Caco-2 (cell line): ENCODE data around the gene CDK2AP2. TPM values are rescaled to one million over a fixed set of nuclear protein-coding genes. Genes with fewer than 3 reads are reported as not detected.
A peak's percentile ranks its signal among the peaks of the same experiment; 100 is the strongest.
"Not testable (repeated sequence)": the region's sequence is repeated elsewhere in the genome, so short reads cannot be mapped to it uniquely, and the experiment has no call there.

ENCODE experiments used
- Bru-seq: library from RNA; stranded (reverse); fragments of 400-500 nt; gene quantifications from one replicate; lab custom pipeline; 2021; lab: Mats Ljungman, UMichigan
- BruChase-seq, 2 experiments: library from RNA; stranded (reverse); fragments of 400-500 nt; gene quantifications; one replicate each; lab custom pipeline; 2021; lab: Mats Ljungman, UMichigan
- BruUV-seq: library from RNA; stranded (reverse); fragments of 400-500 nt; replicated peaks from 2 replicates; lab custom pipeline; 2021; lab: Mats Ljungman, UMichigan
- CTCF ChIA-PET: fragments of 300-600 bp; sonication (Branson Sonifier 250); formaldehyde crosslinking; loops from one replicate; lab custom pipeline; 2022; ENCODE audit warnings: antibody characterized with exemption; lab: Charles Lee
- POLR2A ChIA-PET: fragments of 300-600 bp; sonication (Branson Sonifier 250); formaldehyde crosslinking; loops from one replicate; lab custom pipeline; 2022; ENCODE audit warnings: antibody characterized with exemption; lab: Charles Lee
- DNase-seq, 2 experiments: peaks; one replicate each; pipeline versions ENCODE4 v3.0.0 to v3.0.0-alpha.2; 2020 to 2022
- H3K27me3 ChIP-seq: replicated peaks from 2 replicates; pipeline ENCODE4 v1.6.0; 2011; ENCODE audit warnings: low read length; ENCODE audit not compliant: control insufficient read depth, insufficient read depth
- H3K36me3 ChIP-seq: 2 replicates; pipeline ENCODE4 v1.5.1; 2011; ENCODE audit warnings: low read length; ENCODE audit not compliant: control insufficient read depth, insufficient read depth
- H3K4me1 ChIP-seq: fragments of 250-450 bp; sonication (Bioruptor Pico); 2 replicates; pipeline ENCODE4 v1.5.1; 2020; ENCODE audit warnings: mild to moderate bottlenecking
- H3K4me3 ChIP-seq: 2 replicates; pipeline ENCODE4 v1.5.1; 2011; ENCODE audit warnings: low read depth, mild to moderate bottlenecking, control low read depth, low read length
- H3K9me3 ChIP-seq: fragments of 250-450 bp; sonication (Bioruptor Pico); 2 replicates; pipeline ENCODE4 v1.5.1; 2020; ENCODE audit warnings: mild to moderate bottlenecking, moderate library complexity
- H3K27ac Mint-ChIP-seq: one replicate; pipeline ENCODE4 v1.8.0; 2022; ENCODE audit warnings: mixed read lengths; ENCODE audit not compliant: unreplicated experiment
- H3K27me3 Mint-ChIP-seq: one replicate; pipeline ENCODE4 v1.8.0; 2022; ENCODE audit warnings: mixed read lengths; ENCODE audit not compliant: insufficient read depth, unreplicated experiment
- H3K36me3 Mint-ChIP-seq: one replicate; pipeline ENCODE4 v1.8.0; 2022; ENCODE audit warnings: mild to moderate bottlenecking, mixed read lengths; ENCODE audit not compliant: insufficient read depth, unreplicated experiment
- H3K4me1 Mint-ChIP-seq: one replicate; pipeline ENCODE4 v1.8.0; 2022; ENCODE audit warnings: low read depth, mixed read lengths; ENCODE audit not compliant: unreplicated experiment
- H3K4me3 Mint-ChIP-seq: one replicate; pipeline ENCODE4 v1.8.0; 2022; ENCODE audit warnings: mild to moderate bottlenecking, moderate library complexity, mixed read lengths; ENCODE audit not compliant: unreplicated experiment
- H3K9me3 Mint-ChIP-seq: one replicate; pipeline ENCODE4 v1.8.0; 2022; ENCODE audit warnings: mixed read lengths; ENCODE audit not compliant: unreplicated experiment
- CTCF ChIP-seq, 2 experiments: fragments of 200-600 bp in 1 of 2; IDR thresholded peaks; 1 replicate in 1 of 2; 2 replicates in 1 of 2; pipeline versions ENCODE4 v1.5.1 to v1.8.0; 2011 to 2022; ENCODE audit warnings: antibody characterized with exemption in 1 of 2, control low read depth in 1 of 2, inconsistent platforms in 1 of 2, low read depth in 1 of 2, low read length in 1 of 2, mild to moderate bottlenecking in 1 of 2, moderate library complexity in 1 of 2; ENCODE audit not compliant: insufficient read depth in 1 of 2, severe bottlenecking in 1 of 2, unreplicated experiment in 1 of 2
- intact Hi-C: fragments of 100-400 bp; cut with micrococcal nuclease; formaldehyde crosslinking; loops from one replicate; pipeline ENCODE4 v1.10.0; 2022; ENCODE audit not compliant: unreplicated experiment
- long read RNA-seq: library from polyadenylated mRNA; stranded (forward); transcript quantifications from one replicate; pipeline ENCODE4 v2.0.0, GENCODE V29; 2022
- total RNA-seq: library from RNA; stranded (reverse); gene quantifications from 2 replicates; pipeline ENCODE4 v1.2.3, GENCODE V29; 2022

CDK2AP2 gene
- 96.1 and 99.4 TPM in 2 replicates for total RNA-seq
- percentile 82 among the genes with signal in this experiment for Bru-seq, nascent RNA
- BruChase-seq, experiment 1, labeled RNA remaining after a 2-hour chase: percentile 85 among the genes with signal in this experiment
- BruChase-seq, experiment 2, labeled RNA remaining after a 6-hour chase: percentile 94 among the genes with signal in this experiment
- long read RNA-seq, transcript CDK2AP2-203 (2 exons, 772 nt): minor isoform, 9 of 268 reads
- long read RNA-seq, transcript CDK2AP2-202 (3 exons, 1,692 nt): minor isoform, 23 of 268 reads
- long read RNA-seq, transcript CDK2AP2-201 (4 exons, 1,378 nt): major isoform, 207 of 268 reads
- long read RNA-seq, transcript CDK2AP2-204 (4 exons, 923 nt): minor isoform, 17 of 268 reads
- long read RNA-seq, partial matches to known transcripts: 1 of 268 reads
- long read RNA-seq, other reads (novel, unspliced or antisense): 9 of 268 reads

- Histone ChIP-seq H3K4me1 (peaks cover 63% of the 10 kb centered on the region), H3K36me3 (no peaks in the 10 kb centered on the region), H3K4me3 (peak within 1 kb of the TSS; percentile 74), H3K27me3 (no peaks in the 10 kb centered on the region), H3K9me3 (no peaks in the 10 kb centered on the region)
- H3K27ac Mint-ChIP-seq: peak within 1 kb of the TSS; percentile 100
- DNase-seq: peak; percentile 100
- TF ChIP-seq CTCF (IDR thresholded peaks at IDR 0.05; ENCODE audit: insufficient read depth in 1 of 2, low read depth in 1 of 2, low read length in 1 of 2, severe bottlenecking in 1 of 2, unreplicated experiment in 1 of 2): peak in 1 of 2 experiments; percentile 6
- CTCF ChIA-PET: no interaction called here
- peaks cover 58% of the 10 kb centered on the region for H3K36me3 Mint-ChIP-seq
- peak within 1 kb of the TSS; percentile 99 for H3K4me3 Mint-ChIP-seq
- intact Hi-C loops: loop anchor here (1.0 to 10.0 kb wide), 9 partner anchors 25 to 393 kb away; partner anchors contain the start of genes AIP, CORO1B, KDM2A and NDUFV1
- peaks cover 52% of the 10 kb centered on the region for H3K4me1 Mint-ChIP-seq
- POLR2A ChIA-PET: interaction anchor here (0.5 kb wide), 1 partner anchor 88 kb away, joined by 5 read pairs; no protein-coding TSS in a partner anchor
- H3K27me3 Mint-ChIP-seq: no peaks in the 10 kb centered on the region
- no TSS peak for BruUV-seq
- no peaks in the 10 kb centered on the region for H3K9me3 Mint-ChIP-seq
Observed at GRCh38 chr11:67507864-67508485, at the start of gene CDK2AP2. TSS of gene CDK2AP2 (minus strand) at chr11:67508162. CDS start at chr11:67508082, 80 bp downstream.

- no peaks in the 10 kb centered on the region for H3K27me3 Mint-ChIP-seq
- intact Hi-C loops: no loop called here
- Histone ChIP-seq H3K9me3 (peaks cover 16% of the 10 kb centered on the region), H3K27me3 (no peaks in the 10 kb centered on the region), H3K4me3 (no peak overlapping the region), H3K36me3 (no peaks in the 10 kb centered on the region; the same call in 1 of the 2 replicates), H3K4me1 (peaks cover 11% of the 10 kb centered on the region)
- CTCF ChIA-PET: interaction anchor here (1.3 kb wide), 1 partner anchor 58 kb away, joined by 3 read pairs; no protein-coding TSS in a partner anchor
- no peak overlapping the region for H3K4me3 Mint-ChIP-seq
- no TSS peak for BruUV-seq
- no peak overlapping the region for H3K27ac Mint-ChIP-seq
- peaks cover 17% of the 10 kb centered on the region for H3K4me1 Mint-ChIP-seq
- H3K9me3 Mint-ChIP-seq: peaks cover 14% of the 10 kb centered on the region
- TF ChIP-seq CTCF (IDR thresholded peaks at IDR 0.05; ENCODE audit: insufficient read depth in 1 of 2, low read depth in 1 of 2, low read length in 1 of 2, severe bottlenecking in 1 of 2, unreplicated experiment in 1 of 2): no peak
- POLR2A ChIA-PET: no interaction called here
- no peaks in the 10 kb centered on the region for H3K36me3 Mint-ChIP-seq
- no peak for DNase-seq
Observed at GRCh38 chr11:67556244-67556643, 48.3 kb upstream of the CDK2AP2 start.

- H3K4me3 Mint-ChIP-seq, H3K36me3 ChIP-seq, H3K4me1 ChIP-seq, H3K4me3 ChIP-seq, POLR2A ChIA-PET, CTCF ChIA-PET, H3K27ac Mint-ChIP-seq, intact Hi-C loops, BruUV-seq, H3K4me1 Mint-ChIP-seq, H3K36me3 Mint-ChIP-seq, DNase-seq, H3K27me3 ChIP-seq, H3K27me3 Mint-ChIP-seq: not testable (repeated sequence)
- peaks cover 32% of the 10 kb centered on the region for H3K9me3 Mint-ChIP-seq
- H3K9me3 ChIP-seq: peaks cover 27% of the 10 kb centered on the region
Observed at GRCh38 chr11:67551697-67552096, 43.7 kb upstream of the CDK2AP2 start.
